HL-60/S4 treated with retinoic acid at 250 ng/mL for 4 days and 3 days (cell line): ENCODE data around the gene IRF2BP2.

ENCODE experiments used
- in situ Hi-C: fragments of 300-500 bp; cut with MboI; formaldehyde crosslinking; loops from 2 replicates; pipeline ENCODE4 v1.7.0; 2022; ENCODE audit warnings: low sequenced_read_pairs

The IRF2BP2 gene

DNA sequence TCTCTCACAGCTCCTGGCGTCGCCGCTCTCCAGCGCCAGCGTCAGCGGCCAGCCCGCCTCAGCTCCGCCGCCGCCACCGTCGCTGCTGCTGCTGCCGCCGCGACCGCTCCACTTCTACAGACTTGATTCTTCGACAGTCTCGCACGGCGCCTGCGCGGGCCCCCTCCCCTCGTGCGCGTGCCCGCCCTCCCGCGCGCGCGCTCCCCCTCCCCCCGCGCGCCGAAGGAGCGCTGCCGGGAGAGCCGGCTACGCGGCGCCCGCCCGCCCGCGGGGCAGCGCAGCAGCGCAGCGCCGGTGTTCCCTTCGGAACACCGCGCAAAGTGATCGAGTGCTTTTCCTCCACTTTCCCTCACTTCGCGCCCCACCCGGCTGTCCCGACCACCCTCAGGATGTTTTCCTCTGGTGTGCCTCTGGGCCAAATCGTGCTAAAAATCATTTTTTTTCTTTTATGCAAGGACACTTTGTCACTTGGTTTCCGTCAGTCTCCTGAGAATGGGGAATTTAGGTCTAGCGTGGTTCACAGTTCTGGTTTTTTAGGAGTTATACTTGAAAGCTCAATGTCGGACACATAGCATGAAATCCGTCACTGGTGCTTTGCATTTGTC lies at the start of gene IRF2BP2:
Gene IRF2BP2, minus strand, starts transcription at position 118 of the 605 bp plus-strand sequence. CDS start 684 bp downstream, outside the sequence.
- in situ Hi-C loops: loop anchor here (10.0 kb wide), 1 partner anchor 125 kb away; no protein-coding TSS in a partner anchor

DNA sequence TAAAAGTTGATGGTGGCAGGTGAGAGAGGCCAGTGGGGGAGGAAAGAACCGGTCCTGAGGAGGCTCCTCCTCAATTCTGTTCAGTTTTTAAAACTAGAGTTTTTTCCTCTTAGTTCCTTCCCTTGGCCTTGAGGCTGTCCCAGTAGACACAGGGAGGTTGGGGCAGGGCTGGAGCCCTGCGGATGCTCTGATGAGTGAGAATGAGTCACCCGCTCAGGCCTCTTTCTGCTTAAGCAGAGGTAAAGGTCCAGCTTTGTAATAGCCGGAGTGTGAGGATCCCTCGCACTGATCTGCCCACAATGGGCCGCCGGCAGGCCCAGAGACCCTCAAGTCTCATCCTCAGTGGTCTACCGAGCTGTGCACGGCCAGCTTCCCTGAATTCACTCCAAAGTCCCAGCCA lies 49.6 kb upstream of the IRF2BP2 start:
- in situ Hi-C loops: no loop called here

DNA sequence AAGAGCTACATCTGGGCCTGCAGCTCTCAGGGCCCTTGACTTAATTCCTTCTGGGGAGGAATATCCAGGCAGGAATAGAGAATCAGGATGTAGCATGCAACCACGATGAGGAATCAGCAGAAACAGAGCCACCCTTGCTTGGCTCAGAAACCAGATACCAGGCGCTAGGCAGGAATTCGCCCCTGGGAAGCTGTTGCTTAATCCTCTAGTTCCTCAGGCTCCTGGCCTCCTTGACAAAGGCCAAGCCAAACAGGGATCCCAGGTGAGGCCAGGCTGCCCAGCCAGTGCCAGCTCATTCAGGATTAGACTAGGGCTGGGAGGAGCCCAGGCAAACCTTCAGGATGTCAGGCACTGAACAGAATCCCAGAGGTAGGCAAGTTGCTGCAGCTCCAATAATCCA lies 48.2 kb upstream of the IRF2BP2 start:
- in situ Hi-C loops: no loop called here

DNA sequence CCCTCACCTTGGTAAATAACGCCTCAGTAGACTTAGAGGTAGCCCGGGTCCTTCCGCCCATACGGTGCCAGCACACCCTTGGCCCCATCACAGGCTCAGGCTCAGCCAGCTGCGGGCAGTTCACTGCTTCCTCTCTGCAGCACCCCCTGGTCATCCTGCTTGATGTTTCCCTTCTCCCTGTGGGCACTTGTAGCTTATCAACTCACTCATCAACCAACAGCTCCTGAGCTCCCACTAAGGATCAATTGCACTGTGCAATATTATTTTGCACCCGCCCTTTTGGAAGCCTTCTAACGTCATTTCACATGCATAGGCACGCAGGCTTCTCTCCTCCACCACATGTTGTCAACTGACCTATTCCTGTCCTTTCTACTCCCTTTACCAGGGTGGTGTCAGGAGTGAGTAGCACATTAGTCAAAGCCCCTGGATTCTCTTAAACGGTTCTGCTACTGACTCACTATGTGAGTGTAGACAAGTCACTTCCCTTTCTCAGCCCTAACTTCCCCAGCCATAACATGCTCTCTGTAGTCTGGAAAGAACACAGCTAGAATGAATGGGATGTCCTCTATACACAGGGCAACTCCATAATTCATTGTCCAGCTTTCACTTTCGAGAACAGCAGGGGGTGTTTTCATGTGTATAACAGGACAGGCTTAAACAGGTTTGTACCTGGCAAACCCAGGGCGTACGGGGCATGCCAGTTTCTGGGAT lies 47.1 kb upstream of the IRF2BP2 start:
- in situ Hi-C loops: no loop called here

DNA sequence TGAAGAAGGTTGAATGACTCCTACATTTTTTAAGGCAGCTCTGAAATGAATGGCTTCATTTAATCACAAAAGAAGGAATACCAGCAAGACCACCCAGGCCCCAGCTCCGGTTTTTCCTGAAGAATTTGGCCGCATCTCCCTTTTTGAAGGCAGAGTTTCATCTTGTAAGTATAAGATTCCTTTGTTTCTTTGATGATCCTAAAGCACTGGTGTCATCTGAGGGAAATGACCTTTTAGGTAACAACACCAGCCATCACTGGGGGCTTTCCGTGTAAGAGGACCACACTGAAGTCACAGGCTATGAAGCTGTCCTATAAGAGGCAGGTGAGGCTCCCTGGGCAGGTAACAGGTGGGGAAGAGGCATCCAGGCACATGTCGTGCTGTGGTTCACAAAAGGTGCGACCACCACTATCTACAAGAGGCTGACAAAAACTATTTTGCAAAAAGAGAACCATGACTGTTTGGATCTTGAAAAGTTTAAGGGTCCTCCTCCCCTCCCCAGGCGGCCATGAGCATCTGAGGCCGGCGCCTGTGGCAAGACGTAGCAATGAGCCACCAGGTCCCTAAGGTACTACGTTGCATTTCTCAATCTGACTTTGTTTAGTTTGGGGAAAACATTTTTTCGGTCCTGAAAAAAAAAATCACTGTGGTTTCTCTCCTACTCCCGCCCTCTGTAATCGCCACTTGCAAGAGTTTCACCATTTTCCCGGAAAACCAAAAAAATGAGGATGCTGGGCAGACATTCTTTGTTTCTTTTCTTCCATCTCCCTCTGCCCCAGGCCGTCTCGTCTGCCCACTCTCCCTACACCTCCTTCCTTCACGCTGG lies 46.3 kb upstream of the IRF2BP2 start:
- in situ Hi-C loops: no loop called here

DNA sequence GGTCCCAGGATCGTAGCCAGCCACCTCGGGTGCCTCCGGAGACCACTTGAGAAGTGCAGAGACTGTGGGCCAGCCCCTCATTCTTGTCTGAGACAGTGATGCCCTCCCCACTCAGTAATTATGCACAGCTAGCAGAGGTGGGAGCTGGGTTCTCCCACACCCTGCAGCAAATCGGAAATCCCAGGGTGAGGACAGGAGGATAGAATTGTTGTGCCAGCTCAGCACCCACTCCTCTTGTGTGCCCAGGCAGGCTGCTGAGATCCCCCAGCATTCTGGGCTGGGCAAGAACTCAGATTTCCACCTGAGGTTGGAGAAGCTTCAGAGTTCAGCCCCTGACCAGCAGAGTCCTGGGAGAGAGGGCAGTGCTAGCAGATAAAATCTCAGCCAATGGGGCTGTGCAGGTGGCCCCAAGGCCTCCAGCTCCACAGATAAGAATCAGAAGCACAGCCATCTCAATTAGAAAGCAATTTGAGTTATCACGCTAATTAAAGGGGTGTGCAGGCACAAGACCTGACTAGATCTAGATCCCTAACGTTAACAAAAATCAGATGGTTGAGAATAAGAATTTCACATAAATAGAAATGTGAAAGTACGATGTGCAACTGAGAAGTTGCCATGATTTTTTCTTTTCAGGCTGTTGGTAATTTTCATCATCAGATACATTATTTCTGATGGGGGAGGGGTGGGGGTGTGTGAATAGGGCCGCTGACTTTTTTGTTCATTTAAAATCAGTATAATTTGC lies 45.5 kb upstream of the IRF2BP2 start:
- in situ Hi-C loops: no loop called here

DNA sequence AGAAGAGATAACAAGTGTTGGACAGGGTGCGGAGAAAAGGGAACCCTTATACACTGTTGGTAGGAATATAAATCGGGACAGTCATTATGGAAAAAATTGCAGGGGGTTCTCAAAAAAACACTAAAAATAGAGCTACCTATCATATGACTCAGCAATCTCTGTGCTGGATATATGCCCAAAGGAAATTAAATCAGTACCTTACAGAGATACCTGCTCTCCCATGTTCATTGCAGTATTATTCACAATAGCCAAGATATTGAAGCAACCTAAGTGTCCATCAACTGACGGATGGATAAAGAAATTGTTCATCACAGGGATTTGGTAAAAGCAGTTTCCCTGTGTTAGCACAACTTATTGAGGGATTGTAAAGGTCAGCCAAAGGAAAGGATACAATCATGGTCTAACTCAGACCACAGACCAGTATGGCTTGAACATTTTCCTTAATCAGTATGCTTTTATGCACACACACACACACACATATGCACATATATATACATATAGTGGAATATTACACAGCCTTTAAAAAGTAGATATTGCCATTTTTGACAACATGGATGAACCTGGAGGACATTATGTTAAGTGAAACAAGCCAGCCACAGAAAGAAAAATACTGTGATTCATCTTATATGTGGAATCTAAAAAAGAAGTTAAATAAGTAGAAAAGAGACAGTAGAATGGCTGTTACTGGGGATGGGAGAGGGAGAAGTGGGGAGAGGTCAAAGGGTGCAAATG lies 44.2 kb upstream of the IRF2BP2 start:
- in situ Hi-C loops: no loop called here

DNA sequence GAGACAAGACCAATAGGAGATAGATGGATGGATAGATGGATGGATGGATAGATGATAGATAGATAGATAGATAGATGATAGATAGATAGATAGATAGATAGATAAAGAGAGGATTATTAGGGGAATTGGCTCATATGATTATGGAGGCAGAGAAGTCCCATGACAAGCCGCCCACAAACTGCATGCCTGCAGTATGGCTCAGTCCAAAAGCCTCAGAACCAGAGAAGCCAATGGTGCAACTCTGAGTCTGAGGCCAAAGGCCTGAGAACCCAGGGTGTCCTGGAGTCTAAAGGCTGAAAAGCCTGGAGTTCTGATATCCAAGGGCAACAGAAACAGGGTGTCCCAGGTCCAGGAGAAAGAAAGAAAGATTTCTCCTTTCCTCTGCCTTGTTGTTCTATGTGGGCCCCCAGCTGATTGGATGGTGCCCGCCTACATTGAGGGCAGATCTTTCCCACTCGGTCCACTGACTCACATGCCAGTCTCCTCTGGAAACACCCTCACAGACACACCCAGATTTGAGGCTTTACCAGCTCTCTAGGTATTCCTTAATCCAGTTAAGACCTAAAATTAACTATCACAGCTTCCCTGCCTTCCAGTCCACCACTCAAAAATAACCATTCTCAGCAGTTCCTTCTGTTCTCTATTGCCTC lies 39.6 kb upstream of the IRF2BP2 start:
- in situ Hi-C loops: no loop called here

DNA sequence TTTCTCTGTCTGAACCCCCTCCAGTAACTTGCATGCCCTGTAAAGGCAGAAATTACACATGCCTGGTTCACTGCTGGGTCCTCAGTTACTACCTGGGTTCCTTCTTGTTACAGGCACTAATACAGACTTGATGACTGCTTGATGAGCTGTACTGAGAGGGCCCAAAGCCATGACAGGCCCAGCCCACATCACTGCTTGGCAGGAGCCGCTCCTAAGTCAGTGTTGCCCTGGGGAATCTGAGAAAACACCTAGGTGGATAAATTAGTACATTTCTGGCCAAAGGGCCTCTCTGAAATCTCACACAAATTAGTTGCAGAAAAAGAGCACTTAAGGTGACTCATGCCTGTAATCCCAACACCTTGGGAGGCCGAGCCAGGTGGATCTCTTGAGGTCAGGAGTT lies 37.8 kb upstream of the IRF2BP2 start:
- in situ Hi-C loops: no loop called here

DNA sequence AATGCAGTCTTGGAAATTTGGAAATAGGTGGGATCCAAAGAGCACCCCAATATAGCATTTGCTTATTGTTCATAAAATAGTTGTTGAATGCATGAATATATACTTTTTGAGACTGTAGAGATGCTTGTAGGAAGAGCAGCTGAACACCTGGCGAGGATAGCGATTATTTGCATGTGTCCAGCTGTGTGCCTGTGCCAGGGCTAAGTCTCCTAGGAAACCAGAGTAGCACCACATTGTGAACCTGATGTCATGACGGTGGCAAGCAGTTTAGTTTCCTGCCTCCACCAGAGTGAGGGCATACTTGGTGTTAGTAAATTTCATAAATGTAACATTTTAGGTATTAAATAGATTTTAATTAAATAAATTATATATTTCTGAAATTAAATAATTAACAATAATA lies 37.3 kb upstream of the IRF2BP2 start:
- in situ Hi-C loops: no loop called here

DNA sequence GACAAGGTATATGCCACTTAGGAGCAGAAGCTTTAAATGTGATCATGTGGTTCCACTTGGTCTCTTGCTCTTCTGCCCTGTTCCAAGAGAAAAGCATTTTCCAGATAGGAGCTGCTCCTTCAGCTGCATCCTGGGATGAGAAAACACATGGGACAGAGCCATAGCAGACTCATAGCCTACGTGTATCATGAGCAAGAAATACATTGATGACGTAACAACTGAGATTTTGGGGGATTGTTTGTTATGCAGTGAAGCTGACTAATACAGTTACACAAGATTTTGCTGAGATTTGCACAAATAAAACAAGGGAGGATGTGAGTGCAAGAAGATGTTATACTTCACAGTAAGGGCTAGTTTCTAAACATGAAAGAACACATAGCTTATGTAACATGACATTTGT lies 36.0 kb upstream of the IRF2BP2 start:
- in situ Hi-C loops: no loop called here

DNA sequence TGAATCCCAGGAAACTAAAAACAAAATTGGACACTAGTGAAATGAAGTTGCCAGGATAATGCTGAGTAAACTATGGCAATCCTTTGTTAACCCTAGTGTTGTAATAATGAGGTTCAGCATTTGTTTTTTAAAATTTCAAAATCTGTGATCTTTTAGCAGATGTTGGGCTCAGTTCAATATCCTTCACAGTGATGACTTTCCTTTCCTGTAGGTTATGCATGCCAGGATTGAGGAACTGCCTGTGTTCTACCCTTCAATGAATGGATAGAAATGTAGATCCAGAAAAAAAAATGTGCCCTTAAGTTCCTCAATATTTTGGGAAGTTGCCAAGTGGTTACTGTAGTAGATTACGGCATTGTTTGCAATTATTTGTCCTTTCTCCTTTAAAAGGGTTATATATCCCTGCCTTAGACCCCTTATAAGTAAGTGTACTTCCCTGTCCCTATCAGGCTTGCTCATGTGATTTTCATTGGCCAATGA lies 35.5 kb upstream of the IRF2BP2 start:
- in situ Hi-C loops: no loop called here

DNA sequence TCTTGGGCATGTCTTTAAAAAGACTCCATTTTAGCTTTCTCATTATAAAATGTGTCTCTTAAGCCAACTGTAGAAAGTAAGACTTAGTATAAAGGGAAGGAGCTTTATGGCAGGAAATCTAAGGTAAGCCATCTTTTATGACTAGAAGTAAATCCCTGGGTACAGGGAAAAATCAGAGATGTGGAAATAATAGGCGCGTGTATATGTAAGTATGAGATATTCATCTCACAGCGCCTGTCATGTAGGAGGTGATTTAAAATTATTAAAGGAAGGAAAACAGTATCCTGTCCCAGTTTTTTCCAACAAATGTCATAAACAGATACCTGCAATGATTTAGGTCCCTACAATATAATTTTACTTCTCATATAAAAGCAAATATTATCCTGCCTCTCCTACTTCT lies 35.0 kb upstream of the IRF2BP2 start:
- in situ Hi-C loops: no loop called here

DNA sequence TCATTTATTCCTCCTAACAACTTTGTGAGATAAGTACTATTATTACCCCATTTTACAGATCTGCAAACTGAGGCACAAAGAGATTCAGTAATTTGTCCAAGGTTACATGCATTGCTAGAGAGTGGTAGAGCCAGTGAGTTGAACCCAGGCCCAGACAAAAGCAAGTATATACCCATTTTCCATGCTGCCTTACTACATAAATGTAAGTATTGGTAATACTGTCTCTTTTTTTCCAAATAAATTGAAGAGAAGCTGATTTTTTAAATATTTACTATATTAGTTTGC lies 33.8 kb upstream of the IRF2BP2 start:
- in situ Hi-C loops: no loop called here

DNA sequence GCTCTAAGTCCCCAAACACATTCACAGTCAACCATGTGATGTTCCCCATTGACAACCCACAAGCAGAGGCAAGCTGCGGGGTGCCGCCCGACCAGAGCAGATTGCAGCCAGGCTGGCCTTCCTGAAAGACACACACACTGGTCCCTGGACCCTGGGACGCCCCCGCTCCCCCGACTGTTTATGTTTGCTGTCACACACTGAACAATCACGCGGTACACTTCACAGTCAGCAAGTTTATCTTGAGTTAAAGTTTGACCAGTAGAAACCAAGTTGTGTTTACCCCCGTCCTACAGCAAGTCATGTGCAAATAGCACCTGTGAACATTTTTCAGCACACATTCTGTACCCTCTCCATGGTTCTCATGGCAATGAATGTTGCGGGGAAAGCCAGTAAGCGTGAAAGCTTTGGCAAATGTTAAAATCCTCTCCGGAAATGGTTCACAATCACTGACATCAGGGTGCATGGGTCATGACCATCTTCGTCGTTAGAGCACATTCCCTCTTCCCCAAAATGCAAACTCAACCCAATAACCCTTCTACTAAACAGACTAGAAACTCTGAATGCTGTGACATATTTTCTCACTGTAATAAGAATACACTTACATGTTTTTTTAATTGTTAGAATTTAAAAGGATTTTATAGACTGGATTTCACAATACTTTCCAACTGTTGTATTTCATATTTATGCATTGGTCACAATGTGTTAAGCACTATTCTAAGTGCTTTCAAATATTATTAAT lies 33.3 kb upstream of the IRF2BP2 start:
- in situ Hi-C loops: no loop called here

DNA sequence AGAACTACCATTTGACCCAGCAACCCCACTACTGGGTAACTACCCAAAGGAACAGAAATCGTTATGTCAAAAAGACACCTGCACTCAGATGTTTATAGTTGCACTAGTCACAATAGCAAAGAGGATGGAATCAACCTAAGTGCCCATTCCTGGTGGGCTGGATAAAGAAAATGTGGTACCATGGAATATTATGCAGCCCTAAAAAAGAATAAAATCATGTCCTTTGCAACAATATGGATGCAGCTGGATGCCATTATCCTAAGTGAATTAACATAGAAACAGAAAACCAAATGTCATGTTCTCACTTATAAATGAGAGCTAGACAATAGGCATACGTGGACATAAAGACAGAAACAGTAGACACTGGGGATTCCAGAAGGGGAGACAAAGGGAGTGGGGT lies 32.5 kb upstream of the IRF2BP2 start:
- in situ Hi-C loops: no loop called here

DNA sequence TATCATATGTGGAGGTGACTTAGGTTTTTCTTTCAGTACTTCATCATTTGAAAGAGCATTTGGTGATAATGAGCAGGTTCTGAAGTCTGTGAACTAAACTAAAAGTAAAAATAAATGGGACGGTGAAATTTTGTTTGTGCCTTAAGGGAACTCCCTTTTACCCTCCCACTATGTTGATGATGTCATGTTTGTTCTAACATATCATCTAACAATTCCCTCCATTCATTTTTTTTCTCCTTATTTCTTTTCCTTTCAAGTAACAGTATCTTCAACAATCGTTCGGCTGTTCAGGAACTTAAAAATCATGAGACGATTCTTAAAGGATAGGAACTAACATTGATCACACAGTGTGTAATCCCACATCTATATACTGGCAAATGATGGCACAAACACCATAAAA lies 30.0 kb upstream of the IRF2BP2 start:
- in situ Hi-C loops: no loop called here

DNA sequence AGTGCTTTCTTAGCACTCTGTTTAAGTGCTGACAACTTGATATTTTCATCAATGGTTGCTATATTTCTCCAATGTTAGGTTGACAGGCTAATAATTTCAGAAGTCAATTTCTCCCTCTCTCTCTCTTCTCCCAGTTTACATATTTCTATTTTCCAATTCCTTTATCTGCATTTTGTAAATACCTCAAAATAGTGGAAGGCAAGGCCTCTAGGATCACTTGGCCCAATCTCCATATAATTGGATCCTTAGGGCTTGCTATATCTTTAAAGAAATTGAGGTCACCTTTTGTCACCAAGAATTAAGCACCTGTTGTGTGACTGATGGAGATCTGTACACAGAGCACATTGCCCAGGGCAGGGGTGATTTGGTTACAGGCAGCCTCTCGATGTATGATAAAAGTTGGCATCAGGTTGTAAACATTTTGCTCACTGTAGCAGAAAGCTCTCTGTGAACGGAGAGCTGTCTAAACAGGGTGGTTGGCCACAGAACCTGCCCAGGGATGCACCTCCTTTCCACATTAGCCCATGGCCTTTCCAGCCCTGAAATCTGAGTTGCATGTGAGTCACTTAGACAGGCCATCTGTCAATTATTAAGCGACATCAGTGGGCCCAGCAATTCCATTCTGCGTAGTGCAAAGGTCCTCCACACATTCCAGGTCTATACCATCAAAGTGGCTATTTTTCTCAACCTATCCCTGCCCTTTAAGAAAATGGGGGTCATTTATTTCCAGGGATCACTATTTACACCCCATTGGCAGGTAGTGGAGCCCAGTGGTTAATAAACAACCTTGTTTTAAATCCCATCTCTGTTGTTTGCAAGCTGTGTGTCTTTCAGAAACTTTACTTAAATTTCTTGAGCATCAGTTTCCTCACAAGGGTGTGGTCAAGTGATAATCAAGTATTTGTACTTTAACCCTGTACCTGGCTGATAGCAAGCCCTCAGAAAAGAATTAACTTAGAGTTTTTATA lies 29.1 kb upstream of the IRF2BP2 start:
- in situ Hi-C loops: no loop called here
